HG03520 (cell line): ENCODE data around the gene RNH1.

ENCODE experiments used
- ATAC-seq: cut with Tn5 transposase; IDR thresholded peaks from one replicate; pipeline ENCODE4 v1.9.1; 2021; ENCODE audit warnings: mild to moderate bottlenecking, moderate library complexity; ENCODE audit not compliant: unreplicated experiment

The RNH1 gene

DNA sequence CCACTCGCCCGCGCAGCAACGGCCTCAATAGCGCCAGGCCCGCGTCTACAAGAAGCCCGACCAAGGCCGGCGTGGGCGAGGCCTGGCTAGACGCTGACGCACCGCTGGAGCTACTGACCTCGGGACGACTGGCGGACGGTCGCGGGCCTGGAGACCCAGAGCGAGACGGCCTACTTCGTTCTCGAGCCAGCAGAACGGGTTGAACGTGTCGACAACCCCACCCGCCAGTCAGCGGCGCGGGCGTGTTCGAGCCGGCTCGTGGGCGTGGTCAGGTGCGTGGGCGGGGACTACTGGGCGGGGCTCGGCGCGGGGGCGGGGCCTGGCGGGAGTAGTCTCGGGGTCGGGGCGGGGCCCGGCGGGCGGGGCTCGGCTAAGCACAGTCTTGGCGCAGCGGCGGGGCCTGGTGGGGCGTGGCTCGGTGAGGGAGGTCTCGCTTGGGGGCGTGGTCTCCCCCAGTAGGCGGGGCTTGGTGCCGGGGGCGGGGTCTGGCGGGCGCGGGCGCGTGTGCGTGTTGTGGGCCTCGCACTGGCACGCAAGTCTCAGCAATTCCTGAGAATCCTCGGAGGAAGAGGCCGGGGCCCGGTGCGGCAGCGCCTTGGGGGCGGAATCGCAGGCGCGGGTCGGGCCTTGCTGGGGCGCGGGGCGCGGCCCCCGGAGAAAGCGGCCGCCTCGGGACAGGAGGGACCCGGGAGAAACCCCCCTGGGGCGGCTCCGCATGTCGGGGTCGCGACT, at the start of gene RNH1:
Gene RNH1 (minus strand): TSS at position 248 of the 732 bp plus-strand sequence. CDS start 5,080 bp downstream, outside the sequence.
- ATAC-seq: peak; percentile 37

DNA sequence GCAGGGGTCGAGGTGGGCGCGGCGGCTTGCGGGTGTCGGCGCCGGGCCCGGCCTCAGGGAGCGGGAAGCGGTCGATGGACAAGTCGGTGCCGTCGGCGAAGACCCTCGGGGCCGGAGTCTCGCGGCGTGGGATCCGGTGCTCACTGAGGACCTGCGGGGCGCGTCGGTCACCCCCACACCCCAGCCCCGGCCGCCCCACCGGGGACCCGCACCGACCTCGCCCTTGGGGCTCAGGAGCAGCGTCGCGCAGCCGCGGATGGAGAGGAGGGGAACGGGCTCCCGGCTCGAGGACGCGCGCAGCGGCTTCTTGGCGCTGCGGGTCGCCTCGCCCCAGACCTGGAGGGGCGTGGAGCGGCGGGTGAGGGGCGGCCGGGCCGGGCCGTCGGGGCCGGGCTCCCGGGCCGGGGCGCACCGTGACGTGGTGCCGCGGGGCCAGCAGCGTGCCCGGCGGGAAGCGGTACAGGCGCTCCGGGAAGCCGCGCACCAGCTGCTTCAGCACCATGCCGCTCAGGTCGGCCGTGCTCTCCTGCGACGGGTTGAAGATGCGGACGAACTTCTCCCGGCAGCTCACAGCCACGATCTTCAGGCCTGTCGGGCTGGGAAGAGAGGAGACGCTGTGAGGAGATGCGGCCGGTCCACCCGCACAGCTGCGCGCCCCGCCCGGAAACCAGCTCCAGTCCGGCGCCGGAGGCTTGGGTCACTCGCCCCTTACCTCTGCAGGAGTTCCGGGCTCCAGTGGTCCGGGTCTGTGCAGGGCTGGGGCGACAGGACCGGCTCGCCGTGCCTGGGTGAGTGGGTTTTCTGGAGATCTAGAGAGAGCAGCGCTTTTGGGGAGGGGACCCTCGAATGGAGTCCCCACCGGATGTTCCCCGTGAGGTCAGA, 49.0 kb upstream of the RNH1 start:
- no peak for ATAC-seq

DNA sequence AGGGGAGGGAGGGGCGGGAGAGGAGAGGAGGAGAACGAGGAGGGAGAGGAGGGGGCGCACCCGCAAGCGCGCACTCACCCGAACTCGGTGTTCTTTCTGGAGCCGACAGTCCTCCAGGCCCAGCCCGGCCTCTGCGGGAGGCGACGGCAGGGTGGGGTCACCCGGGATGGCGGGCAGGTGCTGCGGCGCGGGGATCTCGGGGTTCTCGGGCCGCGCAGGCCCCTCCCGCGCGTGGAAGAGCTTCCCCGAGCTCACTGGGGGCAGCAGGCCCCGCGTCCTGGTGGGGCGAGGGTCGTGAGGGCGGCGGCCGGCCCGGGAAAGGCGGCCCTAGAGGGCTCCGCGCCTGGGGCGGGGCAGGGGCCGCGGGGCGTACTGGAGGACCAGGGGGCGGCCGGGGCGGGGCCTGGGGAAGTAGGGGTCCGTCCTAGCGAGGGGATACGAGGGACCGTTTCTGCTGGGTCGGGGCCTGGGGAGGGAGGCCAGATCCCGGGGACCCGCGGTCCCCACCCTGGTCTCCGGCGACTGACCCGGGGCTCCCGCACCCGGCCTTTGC, 48.3 kb upstream of the RNH1 start:
- ATAC-seq: no peak

DNA sequence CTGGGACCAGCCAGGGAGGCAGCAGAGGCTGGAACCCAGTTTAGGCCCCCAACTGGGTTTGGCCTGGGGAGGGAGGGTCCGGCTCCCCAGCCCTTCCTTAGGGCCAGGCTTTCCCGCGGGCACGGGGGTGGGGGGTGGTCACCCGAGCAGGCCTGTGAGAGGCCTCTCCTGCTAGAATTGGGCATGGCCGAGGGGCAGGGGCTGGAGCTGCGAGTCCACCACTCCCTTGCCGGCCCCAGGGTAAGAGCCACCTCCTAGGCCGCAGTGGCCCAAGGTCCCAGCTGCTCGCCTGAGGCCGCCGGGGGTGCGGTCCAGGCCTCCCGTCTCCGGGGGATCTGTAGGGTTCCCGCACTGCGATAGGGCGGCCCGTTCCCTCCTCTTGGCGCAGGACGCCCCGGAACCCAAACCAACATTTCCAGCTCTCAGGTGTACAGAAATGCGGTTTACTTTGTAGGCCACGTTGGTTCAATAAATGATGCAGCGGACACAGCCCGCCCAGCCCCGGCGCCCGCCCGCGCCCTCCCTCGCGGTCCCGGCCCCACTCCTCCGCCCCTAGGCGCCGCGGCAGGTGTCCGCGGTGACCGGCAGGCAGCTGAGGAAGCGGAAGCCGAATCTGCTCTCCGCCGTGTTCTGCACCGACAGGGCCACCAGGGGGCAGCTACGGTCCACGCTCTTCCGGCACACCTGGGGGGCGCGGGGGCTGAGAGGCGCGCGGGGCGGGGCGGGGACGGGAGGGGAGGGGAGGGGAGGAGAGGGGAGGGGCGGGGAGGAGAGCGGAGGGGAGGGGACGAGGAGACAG, 47.6 kb upstream of the RNH1 start:
- ATAC-seq: no peak

DNA sequence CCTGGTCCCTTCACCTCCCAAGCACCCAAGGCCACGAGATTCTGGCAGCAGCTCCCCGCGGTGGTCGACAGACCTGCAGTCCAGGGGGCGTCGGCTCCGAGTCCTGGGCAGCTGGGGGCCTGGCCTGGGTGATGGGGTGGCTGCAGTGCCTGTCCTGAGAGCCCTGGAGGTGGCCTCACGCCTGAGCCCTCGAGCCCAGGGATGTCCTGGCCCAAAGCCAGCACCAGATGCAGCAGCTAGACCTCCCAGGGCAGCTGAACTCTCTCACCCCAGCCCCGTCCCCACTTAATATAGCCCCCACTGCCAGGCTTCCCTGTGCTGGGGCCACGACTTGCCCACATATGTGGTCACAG, 46.9 kb upstream of the RNH1 start:
- no peak for ATAC-seq

DNA sequence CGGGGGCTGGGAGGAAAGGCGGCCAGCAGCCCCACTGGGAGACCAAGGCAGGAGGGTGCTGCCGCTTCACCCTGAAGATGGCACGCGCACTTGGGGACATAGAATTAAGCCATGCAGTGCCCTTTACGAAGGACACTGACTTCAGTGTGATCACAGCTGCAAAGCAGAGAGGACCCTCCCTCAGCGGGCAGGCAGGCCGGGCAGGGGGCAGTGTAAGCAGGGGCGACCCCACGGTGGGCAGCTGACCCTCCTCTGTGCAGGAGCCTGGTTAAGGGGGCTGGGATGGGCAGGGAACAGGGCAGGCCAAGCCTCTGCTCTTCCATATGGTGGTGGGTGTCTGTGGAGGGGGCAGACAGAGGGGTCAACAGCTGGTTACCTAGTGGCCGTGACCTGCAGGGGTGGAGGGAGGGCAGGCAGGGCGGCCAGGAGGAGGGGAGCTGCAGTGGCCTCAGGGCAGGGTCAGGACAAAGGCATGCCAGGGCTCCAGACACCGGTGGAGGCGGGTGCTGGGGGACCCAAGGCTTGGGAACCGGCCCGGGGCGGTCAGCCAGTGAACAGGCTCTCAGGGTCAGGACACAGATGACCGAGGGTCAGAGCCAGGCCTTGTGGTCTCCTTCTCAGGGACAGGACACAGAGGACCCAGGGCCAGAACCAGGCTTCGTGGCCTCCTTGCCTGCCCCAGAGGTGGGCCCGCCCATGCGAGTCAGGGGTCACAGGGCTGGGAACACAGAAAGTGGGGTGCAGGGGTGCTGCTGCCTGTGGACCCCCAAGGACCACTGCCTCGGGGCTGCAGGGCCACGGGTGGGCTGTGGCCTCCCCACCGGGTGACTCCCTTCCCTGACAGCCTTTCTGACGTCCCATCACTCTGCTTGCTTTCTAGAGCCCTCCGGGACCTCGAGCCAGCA, 46.3 kb upstream of the RNH1 start:
- ATAC-seq: no peak

DNA sequence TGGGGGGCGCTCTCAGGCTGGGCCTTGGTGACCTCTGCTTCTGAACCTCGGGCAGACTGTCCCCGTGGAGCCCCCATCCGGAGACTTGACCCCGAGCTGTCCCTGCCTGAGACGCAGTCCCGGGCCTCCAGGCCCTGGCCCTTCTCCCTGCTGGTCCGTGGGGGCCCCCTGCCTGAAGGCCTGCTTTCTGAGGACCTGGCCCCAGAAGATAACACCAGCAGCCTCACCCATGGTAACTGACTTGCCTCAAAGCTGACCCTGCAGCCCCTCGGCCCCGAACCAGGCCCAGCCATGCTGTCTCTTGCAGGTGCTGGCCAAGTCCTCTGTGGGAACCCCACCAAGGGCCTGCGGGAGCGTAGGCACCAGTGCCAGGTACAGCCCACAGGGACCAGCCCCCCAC, 44.6 kb upstream of the RNH1 start:
- no peak for ATAC-seq

DNA sequence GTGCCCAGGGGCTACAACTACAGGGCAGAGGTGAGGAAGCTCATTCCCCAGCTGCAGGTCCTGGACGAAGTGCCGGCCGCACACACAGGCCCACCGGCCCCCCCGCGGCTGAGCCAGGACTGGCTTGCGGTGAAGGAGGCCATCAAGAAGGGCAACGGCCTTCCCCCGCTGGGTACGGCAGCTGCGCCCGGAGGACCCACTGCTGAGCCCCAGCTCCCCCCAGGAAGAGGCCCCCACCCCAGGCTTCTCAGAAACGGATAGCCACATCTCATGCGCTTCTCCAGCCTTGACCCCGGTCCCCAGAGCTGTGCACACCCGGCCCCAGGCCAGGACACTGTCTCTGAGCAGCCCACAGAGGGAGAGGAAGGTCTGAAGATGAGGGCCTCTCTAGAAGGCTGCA, 44.1 kb upstream of the RNH1 start:
- ATAC-seq: no peak

DNA sequence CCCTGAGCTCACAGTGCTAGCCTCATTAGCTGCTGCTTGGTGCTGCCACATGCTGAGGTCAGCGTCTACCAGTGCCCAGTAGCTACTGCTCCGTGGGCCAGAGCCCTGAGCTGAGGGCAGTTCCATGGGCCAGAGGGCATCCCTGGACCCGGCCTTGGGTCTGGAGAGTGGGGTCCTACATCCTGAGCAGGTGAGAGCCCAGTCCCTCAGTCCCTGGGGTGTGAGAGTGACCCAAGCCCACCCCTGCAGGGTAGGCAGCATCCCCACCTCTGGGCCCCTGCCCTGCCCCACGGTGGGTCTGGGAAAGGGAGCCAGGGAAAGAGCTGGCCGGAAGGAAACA, 43.7 kb upstream of the RNH1 start:
- no peak for ATAC-seq

DNA sequence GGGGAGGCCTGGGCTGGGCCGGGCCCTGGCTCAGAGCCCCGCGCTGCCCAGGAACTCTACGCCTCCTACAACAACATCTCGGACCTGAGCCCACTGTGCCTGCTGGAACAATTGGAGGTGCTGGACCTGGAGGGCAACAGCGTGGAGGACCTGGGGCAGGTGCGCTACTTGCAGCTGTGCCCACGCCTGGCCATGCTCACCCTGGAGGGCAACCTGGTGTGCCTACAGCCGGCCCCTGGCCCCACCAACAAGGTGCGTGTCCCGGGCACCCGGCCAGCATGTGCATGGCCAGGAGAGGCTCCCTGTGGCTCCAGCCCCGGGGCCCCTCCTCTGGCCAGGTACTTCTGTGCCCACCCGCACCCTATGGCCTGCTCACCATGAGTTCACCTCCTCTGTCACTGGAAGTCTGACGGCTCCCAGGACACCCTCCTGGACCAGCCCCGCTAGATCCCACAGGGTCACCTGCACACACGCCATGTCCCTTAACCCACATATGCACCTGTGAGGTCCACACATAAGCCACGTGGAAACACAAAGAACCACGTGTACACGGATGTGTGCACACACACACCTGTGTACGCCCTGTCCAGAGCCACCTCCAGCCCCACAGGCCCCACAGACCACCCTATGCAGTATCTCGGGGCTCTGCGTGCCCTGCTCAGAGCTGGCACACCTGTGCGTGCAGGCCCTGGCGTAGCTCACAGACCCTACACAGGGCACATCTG, 43.1 kb upstream of the RNH1 start:
- ATAC-seq: no peak

DNA sequence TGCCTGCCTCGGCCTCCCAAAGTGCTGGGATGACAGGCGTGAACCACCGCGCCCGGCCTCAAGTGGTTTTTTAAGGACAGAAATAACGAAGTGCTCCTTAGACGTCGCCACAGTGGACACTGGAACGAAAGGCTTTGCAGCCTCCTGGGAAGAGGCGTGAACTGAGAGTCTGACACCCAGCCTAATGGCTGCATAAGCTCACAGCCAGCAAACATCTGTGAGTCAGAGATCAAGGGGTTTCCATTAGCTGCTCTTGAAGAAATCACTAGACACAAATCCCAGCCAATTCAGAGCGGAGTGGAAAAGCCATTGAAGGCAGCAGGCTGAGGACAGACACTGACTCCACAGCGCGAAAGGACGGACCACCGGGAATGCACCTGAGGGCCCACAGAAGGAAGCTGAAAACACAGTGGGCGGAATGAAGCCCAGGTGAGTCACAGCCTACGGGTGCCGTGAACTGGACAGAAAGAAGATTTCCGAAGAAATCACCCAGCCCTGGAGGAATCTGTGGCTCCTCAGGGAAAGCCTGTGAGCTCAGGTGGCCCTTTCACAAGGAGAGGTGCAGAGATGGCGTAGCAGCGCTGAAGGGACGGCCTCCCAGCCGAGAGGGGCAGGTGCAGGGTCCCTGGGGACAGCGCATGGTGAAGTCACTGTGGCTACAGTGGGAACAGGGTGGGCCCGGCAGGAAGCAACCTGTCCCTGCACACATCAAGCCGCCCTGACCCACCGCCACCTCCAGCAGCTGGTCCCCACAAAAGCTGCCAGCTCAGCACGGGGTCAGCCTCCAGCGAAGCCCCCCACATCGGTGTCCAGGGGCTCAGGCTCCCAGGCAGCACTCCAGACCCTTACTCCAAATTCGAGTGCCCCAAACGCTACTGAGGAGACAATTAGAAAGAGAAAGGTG, 41.9 kb upstream of the RNH1 start:
- no peak for ATAC-seq

DNA sequence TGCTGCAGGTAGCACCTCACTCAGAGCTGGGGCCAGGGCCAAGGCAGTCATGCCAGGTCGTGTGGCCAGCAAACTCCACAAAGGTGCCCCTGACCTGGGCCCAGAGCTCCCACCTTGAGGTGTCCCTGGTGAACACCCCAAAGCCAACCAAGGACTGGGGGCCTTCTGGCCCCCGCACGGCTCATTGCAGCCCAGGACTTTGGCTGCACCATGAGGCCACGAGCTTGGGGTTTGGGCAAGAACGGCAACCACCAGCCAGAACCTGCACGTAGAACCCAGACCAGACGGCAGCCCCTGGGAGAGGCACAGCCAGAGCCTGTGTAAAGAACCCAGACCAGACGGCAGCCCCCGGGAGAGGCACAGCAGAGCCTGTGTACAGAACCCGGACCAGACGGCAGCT, 38.1 kb upstream of the RNH1 start:
- no peak for ATAC-seq

DNA sequence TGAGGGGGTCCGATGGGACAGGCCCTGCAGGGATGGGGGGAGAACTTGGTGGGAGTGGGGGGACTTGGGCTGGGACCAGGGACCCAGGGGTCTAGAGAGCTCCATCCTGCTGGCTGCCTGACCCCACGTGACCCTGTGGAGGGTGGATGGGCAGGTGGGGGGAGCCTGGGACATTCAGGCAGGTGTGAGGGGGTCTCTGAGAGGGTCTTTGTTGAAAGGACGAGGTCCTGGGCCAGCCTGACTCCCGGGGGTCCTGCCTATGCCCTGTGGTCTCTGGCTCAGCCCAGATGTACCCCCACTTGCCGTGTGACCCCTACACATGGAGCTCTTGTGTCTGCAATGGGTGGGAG, 37.8 kb upstream of the RNH1 start:
- no peak for ATAC-seq

DNA sequence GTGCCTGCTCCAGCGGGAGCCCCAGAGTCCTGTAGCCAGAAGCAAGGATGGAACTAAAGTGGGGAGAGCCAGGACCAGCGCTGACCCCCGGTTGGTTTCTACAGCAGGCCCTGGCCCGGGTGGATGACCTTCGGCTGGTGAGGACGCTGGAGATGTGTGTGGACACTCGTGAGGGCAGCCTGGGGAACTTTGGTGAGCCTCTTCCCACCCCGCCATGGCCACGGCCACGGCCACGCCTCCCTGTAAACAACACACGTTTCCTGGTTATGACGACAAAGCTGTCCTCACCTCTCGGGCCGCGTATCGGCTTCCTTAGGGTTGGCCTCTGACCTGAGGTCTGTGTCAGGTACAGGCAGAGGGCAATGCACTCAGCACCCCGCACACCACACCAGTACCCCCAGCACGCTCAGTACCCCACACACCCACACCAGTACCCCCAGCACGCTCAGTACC, 34.4 kb upstream of the RNH1 start:
- ATAC-seq: no peak

DNA sequence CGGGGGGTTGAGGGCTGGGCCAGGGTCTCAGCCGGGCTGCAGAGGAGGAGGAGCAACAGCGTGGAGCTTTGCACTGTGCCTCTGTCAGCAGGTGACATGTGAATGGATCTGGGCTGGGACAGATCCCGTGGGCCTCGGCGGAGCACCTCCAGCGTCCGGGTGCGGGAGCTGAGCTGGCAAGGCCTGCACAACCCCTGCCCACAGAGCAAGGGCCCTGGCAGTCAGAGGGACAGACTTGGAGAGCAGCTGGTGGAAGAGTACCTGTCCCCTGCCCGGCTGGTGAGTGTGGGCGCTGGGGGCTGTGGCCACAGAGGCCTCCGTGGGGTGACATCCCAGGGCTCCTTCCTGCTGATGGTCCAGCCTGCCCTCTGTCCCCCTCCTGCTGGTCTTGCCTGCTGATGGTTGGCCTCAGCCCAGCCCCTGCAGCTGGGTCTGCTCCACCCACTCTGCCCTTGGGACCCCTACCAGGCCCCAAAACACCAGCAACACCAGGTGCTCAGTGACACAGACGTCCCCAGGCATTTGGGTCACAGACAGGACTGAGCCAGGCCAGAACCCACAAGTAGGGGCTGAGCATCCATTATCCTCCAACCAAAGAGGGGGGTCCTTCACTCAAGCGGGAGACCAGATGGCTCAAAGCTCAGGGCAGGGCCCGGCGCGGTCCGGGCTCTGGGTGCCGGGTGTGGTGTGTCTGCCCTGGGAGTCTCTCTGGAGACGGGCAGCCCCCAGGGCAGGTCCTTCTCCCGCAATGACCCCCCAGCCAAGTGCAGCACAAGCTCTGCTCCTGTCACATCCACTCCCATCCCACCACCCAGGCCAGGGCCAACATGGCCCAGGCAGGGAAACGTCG, 33.8 kb upstream of the RNH1 start:
- ATAC-seq: no peak

DNA sequence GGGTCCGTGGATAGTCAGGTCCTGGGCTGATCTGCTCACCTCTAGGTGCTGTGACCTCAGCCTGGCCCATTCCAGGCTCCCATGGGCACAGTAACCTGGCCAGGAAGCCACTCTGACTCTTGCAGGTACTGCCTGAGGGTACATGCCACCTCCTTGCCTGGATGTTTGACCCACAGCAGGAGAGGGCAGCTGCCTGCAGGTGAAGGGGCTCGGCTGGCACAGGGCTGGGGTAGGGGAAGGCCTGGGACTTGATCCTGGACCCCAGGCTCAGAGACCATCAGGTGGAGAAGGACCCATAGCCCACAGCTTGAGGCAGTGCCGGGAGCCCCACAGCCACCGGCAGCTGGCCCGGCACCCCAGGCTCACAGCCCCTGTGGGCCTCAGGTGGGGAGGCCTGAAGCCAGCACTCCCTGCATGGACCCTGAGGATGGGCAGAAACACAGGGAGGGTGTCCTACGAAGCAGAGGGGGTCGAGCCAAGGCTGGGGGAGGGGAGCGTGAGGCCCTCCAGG, 33.0 kb upstream of the RNH1 start:
- ATAC-seq: no peak

DNA sequence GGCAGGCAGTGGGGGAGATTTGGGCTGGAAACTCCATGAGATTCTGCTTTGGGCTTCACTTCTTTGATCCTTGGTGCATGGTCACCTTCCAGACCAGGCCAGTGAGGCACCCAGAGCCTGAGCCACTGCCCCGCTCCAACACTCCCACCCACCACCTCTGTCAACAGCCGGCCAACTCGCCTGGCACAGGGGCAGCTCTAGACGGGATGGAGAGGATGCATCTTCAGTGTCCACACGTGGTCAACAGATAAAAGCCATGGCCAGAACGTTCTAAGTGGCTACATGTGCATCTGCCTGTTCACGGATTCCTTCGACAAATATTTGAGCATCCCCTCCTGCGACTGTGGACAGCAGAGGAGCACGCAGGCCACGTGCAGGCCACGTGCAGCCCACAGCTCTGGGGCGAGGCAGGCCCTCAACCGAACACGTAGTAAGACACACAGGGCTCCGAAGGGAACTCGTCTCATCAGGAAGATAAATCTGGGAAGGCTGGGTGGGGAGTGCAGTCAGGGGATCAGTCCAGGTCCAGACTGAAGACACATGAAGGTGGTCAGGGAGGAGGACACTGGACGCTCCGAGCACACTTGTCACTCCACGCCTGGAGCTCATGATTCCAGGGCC, 31.5 kb upstream of the RNH1 start:
- no peak for ATAC-seq
